HG03066 (cell line): ENCODE measurements around the gene MACF1.
"Not testable (repeated sequence)": the region's sequence is repeated elsewhere in the genome, so short reads cannot be mapped to it uniquely, and the experiment has no call there.

Experiments
- ATAC-seq: cut with Tn5 transposase; IDR thresholded peaks from one replicate; pipeline ENCODE4 v1.9.1; 2021; ENCODE audit warnings: low read depth; ENCODE audit not compliant: unreplicated experiment

Gene MACF1, protein sequence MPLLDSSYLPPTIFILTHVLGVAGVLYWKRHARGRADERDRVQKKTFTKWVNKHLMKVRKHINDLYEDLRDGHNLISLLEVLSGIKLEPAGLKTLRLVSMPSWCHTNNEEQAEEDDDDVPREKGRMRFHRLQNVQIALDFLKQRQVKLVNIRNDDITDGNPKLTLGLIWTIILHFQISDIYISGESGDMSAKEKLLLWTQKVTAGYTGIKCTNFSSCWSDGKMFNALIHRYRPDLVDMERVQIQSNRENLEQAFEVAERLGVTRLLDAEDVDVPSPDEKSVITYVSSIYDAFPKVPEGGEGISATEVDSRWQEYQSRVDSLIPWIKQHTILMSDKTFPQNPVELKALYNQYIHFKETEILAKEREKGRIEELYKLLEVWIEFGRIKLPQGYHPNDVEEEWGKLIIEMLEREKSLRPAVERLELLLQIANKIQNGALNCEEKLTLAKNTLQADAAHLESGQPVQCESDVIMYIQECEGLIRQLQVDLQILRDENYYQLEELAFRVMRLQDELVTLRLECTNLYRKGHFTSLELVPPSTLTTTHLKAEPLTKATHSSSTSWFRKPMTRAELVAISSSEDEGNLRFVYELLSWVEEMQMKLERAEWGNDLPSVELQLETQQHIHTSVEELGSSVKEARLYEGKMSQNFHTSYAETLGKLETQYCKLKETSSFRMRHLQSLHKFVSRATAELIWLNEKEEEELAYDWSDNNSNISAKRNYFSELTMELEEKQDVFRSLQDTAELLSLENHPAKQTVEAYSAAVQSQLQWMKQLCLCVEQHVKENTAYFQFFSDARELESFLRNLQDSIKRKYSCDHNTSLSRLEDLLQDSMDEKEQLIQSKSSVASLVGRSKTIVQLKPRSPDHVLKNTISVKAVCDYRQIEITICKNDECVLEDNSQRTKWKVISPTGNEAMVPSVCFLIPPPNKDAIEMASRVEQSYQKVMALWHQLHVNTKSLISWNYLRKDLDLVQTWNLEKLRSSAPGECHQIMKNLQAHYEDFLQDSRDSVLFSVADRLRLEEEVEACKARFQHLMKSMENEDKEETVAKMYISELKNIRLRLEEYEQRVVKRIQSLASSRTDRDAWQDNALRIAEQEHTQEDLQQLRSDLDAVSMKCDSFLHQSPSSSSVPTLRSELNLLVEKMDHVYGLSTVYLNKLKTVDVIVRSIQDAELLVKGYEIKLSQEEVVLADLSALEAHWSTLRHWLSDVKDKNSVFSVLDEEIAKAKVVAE (N-terminal part only)

DNA sequence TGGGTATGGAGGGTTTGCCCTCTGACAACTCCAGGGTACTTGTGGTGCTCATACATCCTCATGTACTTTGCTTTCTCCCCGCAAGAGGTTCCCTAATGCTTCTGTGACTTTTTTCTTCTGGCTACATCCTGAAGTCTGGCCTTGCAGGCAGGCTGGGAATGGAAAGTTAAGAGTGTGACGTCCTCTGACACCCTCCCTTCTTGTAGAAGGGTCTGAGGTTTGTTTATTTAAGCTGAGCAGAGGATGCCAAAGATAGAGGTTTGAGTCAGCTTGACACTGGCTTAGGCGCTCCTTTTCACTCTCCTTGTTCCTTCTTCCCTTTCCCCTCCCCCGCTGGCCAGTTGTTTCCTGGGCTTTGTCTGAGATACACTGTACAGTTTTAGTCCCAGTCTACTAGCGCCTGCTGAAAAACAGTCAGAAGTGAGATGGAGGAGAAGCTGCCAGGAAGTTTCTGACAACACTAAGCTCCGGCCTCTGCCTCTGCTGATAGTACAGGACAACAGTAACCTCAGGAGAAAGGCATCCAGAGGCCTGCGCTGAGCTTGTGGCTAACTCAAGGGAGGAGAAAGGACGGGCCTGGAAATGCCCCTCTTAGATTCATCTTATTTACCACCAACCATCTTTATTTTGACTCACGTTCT, at the start of gene MACF1:
Gene MACF1, plus strand, starts transcription at position 255 of the 641 bp plus-strand sequence. Its CDS starts 328 bp downstream, at position 583.
- ATAC-seq = peak; percentile 34

- no peak for ATAC-seq
These were observed 47.2 kb upstream of the MACF1 start for GRCh38 chr1:39157304-39157703.

- no peak for ATAC-seq
These were observed 46.0 kb upstream of the MACF1 start for GRCh38 chr1:39158327-39159086.

- ATAC-seq = no peak
These were observed 45.1 kb upstream of the MACF1 start for GRCh38 chr1:39159224-39160036.

- ATAC-seq = no peak
These were observed 43.8 kb upstream of the MACF1 start for GRCh38 chr1:39160703-39161102.

- not testable (repeated sequence) for ATAC-seq
These were observed 42.7 kb upstream of the MACF1 start for GRCh38 chr1:39161811-39162210.

GRCh38 chr1:39163469-39163868, 41.0 kb upstream of the MACF1 start:
- no peak for ATAC-seq

DNA sequence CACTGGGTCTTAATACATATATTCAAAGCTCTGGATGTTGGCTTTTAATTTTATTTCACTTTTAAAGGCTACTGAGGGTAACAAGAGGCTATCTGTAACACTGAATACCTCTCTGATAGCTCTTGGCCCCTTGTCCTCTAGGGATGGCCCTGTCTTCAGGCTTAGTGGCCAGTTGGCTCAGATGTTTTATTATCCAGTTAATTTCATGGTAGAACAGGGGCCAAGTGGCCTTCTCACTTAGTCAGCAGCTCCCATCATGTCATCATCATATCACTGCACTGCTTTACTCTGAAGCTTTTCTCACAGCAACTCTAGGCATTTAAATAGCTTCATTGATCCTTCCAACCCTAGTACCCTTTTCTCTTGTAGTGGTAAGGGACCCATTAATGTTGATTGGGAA, 40.2 kb upstream of the MACF1 start:
- no peak for ATAC-seq

DNA sequence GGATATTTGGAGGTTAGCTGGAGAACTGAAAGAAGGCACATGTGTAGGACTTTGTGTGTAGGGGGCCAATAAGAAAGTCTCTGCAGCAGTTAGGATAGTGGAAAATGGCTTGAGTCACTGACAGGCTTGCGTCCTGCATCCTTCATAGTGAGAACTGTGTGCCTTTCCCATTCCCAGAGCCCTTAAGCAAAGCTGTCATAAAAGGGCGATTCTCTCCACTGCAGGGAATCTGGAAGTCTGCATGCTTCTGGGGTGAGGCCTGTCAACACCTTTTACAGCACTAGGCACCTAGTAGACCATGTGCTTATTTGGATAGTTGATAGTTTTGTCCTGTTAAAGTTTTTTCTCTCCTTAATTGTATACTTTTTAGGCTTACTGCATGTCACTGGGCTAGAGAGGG, 39.4 kb upstream of the MACF1 start:
- ATAC-seq = no peak

DNA sequence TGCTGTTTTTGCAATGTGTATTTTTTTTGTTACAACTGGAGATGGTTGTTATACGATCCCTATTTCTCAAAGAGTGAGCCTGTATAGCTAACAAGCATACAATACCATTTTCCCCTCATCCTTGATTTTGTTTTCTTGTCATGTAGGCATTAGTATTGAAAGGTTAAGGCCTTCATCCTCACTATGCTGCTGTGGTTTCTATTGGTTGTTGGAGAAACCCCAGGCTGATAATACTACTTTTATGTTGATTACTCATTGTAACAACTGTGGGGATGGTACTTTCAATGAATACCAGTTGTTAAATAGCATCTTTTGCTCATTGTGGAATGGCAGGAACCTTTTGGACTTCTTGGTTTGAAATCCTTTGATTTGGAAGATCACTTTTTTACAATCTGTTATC, 39.0 kb upstream of the MACF1 start:
- ATAC-seq = no peak

DNA sequence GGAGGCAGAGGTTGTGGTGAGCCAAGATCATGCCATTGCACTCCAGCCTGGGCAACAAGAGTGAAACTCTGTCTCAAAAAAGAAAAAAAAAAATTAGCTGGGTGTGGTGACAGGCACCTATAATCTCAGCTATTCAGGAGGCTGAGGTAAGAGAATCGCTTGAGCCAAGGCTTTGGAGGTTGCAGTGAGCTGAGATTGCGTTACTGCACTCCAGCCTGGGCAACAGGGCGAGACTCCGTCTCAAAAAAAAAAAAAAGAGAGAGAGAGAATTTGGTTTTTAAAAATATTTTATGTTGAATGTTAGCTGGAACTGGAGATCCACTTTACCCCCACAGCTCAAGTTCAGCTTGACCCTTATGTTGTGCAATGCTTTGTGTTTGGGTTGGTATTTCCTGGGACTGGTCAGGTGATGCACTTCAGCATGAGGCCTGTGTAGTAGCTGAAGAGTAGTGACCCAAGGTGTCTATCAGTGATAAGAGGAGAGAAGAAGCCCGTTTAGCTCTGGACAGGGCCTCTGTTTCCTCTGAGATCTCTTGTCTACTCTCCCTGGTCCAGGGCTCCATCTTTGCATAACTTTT, 36.8 kb upstream of the MACF1 start:
- ATAC-seq = no peak

- no peak for ATAC-seq
These were observed 36.0 kb upstream of the MACF1 start for GRCh38 chr1:39168301-39169080.

DNA sequence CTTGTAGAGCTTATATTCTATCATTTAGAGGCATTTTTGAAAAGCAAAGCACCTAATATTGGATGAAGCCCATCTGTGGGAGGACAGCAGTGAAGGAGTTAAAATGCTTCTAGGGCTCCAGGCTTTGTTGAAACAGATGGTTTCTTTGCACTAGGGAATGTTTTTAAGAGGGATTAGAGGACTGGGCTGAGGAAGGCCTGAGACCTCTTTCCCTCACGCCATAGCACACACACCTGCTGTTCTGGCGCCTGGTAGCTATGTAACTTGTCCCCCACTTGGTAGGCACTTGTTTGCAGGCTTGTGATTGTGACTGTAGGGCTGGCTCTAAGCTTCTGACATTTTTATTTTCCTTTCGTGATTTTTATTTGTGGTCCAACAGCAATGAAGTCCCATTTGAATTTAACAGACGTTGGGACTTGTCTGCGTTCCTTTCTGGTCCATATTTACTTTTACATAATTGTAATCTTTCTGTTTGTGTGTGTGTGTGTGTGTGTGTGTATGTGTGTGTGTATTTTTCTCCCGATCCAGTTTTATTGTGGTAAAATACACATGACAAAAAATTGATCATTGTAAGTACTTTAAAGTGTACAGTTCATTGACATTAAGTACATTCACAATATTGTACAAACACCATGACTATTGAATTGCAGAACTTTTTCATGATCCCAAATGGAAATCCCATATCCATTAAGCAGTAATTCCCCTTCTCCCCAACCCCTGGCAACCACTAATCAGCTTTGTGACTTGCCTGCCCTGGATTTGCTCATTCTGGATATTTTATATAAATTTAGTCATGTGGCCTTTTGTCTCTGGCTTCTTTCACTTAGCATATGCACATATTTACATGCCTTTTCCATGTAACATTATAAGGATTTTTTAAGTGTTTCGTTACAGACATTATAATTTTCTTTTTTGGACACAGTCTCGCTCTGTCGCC, 33.5 kb upstream of the MACF1 start:
- no peak for ATAC-seq

- ATAC-seq = no peak
These were observed 31.1 kb upstream of the MACF1 start for GRCh38 chr1:39173119-39173994.

DNA sequence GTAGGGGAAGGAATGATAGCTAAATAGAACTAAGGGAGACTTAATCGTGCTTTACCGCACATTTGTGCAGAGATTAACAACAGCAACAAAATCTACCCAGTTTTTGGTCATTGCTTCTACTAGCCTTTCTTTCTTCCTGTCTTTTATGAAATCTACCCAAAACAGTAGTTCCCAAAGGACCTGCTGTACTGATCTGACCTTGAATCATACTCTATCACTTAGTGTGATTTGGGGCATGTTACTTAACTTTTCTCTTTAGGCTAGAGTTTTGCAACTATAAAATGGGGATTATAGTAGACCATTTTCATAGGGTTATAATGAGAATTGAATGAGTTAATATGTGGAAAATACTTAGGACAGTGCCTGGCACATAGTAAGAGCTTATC, 30.5 kb upstream of the MACF1 start:
- ATAC-seq = no peak
